ENCODE results near the gene KHDC1. TPM values are rescaled to one million over a fixed set of nuclear protein-coding genes. Genes with fewer than 3 reads are reported as not detected.

The KHDC1 gene
- polyA plus RNA-seq, 1 experiment: 8.0 TPM

- Histone ChIP-seq H3K4me3 (ENCODE audit: low read depth, low read length) (no peak overlapping the region), H3K36me3 (ENCODE audit: control insufficient read depth, insufficient read depth, low read length) (no peaks in the 10 kb centered on the region), H3K27me3 (ENCODE audit: control insufficient read depth, insufficient read depth, low read length) (no peaks in the 10 kb centered on the region)
- TF ChIP-seq CTCF (IDR thresholded peaks at IDR 0.05; ENCODE audit: insufficient read depth, low read depth, low read length): no peak
- ChIA-PET CTCF (interaction anchor here (0.6 to 1.4 kb wide), 2 partner anchors 11 to 160 kb away, joined by 3 read pairs; no protein-coding TSS in a partner anchor), POLR2A (no interaction called here)
- DNase-seq (ENCODE audit: low read depth): no peak
These were observed 35.3 kb downstream of the KHDC1 start for GRCh38 chr6:73227606-73228255.

DNA sequence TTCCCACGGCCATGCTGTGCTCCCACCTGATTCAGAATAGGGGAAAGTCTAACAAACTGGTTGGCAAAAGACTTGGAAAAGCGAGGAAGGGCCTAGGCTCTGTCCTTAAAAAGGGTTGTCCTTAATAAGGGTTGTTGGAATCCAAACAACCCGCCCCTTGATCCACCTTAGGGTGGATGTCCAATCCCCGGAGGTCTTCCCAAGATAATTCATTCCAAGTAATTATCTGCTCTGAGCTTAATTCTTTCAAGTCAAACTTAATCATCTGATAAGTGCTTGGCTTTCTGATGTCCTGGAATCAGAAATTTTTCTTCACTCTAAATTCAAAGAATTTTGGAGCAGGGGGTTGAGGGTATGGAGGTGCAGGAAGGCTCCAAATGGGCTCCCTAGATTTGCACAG, 37.6 kb downstream of the KHDC1 start, which contains the start of gene KHDC1L:
Gene KHDC1L, minus strand, starts transcription at position 101 of the 400 bp plus-strand sequence. Its CDS starts 88 bp downstream, at position 13.
- ChIA-PET CTCF (interaction anchor here (1.3 kb wide), 1 partner anchor 11 kb away, joined by 4 read pairs; no protein-coding TSS in a partner anchor), POLR2A (no interaction called here)
- no peak for TF ChIP-seq CTCF (IDR thresholded peaks at IDR 0.05; ENCODE audit: insufficient read depth, low read depth, low read length)
- Histone ChIP-seq H3K4me3 (ENCODE audit: low read depth, low read length) (no peak within 1 kb of the TSS), H3K36me3 (ENCODE audit: control insufficient read depth, insufficient read depth, low read length) (no peaks in the 10 kb centered on the region), H3K27me3 (ENCODE audit: control insufficient read depth, insufficient read depth, low read length) (no peaks in the 10 kb centered on the region)
- DNase-seq (ENCODE audit: low read depth): no peak

- DNase-seq (ENCODE audit: low read depth): no peak
- CTCF ChIA-PET: interaction anchor here (0.8 to 1.1 kb wide), 2 partner anchors 11 to 16 kb away, joined by 3 to 4 read pairs; no protein-coding TSS in a partner anchor
- no peak for TF ChIP-seq CTCF (IDR thresholded peaks at IDR 0.05; ENCODE audit: insufficient read depth, low read depth, low read length)
- Histone ChIP-seq H3K36me3 (ENCODE audit: control insufficient read depth, insufficient read depth, low read length) (no peaks in the 10 kb centered on the region), H3K4me3 (ENCODE audit: low read depth, low read length) (no peak overlapping the region), H3K27me3 (ENCODE audit: control insufficient read depth, insufficient read depth, low read length) (no peaks in the 10 kb centered on the region)
- POLR2A ChIA-PET: no interaction called here
These were observed 46.1 kb downstream of the KHDC1 start for GRCh38 chr6:73216859-73217258.

DNA sequence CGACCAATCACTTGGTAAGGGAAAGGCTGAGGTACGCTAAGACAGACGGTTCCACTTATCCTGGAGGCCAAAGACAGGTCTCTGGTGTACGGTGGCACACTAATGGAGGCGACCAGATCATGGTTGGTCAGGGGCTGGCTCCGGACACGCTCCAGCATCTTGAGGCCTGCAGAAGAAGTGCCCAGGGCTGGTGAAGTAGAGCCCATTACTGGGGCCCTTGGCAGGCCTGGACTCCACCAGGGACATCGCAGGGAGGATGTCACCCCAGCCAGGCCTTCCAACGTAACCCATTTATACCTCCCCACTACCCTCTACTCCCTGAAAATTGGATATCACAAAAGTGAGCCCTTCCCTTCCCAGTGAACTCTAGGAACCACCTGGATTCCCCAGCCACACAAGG, 53.9 kb downstream of the KHDC1 start:
- Histone ChIP-seq H3K4me3 (ENCODE audit: low read depth, low read length) (no peak overlapping the region), H3K36me3 (ENCODE audit: control insufficient read depth, insufficient read depth, low read length) (no peaks in the 10 kb centered on the region), H3K27me3 (ENCODE audit: control insufficient read depth, insufficient read depth, low read length) (no peaks in the 10 kb centered on the region)
- TF ChIP-seq CTCF (IDR thresholded peaks at IDR 0.05; ENCODE audit: insufficient read depth, low read depth, low read length): no peak
- ChIA-PET CTCF (no interaction called here), POLR2A (no interaction called here)
- no peak for DNase-seq (ENCODE audit: low read depth)

GRCh38 chr6:73207221-73207837, 55.7 kb downstream of the KHDC1 start:
- Histone ChIP-seq H3K4me3 (ENCODE audit: low read depth, low read length) (no peak overlapping the region), H3K36me3 (ENCODE audit: control insufficient read depth, insufficient read depth, low read length) (no peaks in the 10 kb centered on the region), H3K27me3 (ENCODE audit: control insufficient read depth, insufficient read depth, low read length) (no peaks in the 10 kb centered on the region)
- TF ChIP-seq CTCF (IDR thresholded peaks at IDR 0.05; ENCODE audit: insufficient read depth, low read depth, low read length): no peak
- CTCF ChIA-PET: no interaction called here
- POLR2A ChIA-PET: no interaction called here
- no peak for DNase-seq (ENCODE audit: low read depth)

Data from BJ (cell line).